Breast epithelium (tissue), 3 donors: ENCODE results near the gene ARHGAP26.

Experiments used
- CTCF ChIP-seq, 3 donors: fragments of 450-650 bp; IDR thresholded peaks; one replicate each; pipeline ENCODE4 v1.5.1; 2016 to 2017; ENCODE audit warnings: antibody characterized with exemption in 3 of 3, mild to moderate bottlenecking in 3 of 3, moderate library complexity in 3 of 3
- POLR2A ChIP-seq: fragments of 450-650 bp; IDR thresholded peaks from one replicate; pipeline ENCODE4 v1.6.1; 2016; ENCODE audit warnings: antibody characterized with exemption, mild to moderate bottlenecking, moderate library complexity

- TF ChIP-seq POLR2A: no peak
- no peak for TF ChIP-seq CTCF (IDR thresholded peaks at IDR 0.05)
Observed at GRCh38 chr5:143152445-143152844, 382.3 kb downstream of the ARHGAP26 start.
